Eye (tissue), 1 donor: ENCODE data around the gene ERC2.

Source experiments
- DNase-seq: peaks from one replicate; pipeline ENCODE4 v3.0.0-alpha.2; 2015

ERC2 gene

DNA sequence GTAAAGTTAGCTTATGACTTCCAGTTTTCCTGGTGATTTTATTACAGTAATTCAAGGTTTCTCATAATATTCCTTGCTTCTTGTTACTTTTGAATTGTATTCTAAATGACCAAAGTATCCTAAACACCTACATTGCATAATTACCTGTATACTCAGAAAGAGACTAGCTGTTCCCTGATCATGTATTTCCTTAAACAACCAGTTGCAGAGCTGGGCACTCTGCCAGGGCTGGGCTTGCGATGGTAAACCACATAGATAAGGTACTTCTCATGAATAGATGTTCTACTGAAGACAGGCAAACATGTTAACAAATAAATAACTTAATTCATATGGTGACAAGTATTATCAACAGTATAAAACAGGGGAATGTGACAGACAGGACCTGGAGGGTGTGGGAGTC, 838.8 kb downstream of the ERC2 start:
- DNase-seq: no peak

DNA sequence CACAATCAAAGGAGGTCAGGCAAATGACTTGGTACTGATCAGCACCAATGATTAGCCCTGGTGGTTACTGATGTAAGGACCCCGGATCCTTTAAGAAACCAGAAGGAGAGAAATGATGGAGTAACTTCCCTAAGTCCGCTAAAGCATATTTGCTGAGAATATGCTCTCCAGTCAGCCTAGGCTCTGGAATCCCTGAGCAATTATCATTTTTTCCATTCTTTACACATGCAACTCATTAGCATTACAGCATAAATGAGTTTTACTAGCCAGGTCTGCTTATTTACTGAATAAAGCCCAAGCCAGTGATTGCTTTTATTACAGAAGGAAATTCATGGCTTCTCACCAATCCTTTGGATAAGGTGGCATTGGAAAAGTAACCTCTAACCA, 842.0 kb downstream of the ERC2 start:
- DNase-seq: no peak

DNA sequence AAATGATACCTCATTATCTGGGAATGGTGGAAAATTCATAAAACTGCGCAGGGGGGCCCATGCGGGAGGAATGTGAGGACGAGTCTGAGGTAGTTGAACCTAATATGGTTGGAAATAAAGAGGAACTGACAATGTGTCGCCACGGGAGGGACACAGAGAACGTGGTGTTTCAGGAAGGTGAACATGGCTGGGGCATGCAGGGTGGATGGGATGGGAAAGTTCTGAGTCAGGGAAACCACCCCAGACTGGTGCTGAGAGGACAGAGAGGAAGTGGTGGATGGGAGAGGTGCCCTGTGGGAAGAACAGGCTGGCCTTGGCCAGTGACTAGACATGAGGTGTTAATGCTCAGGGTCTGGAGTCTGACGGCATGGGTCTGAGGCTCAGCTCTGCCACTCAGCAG, 844.0 kb downstream of the ERC2 start:
- DNase-seq: no peak

DNA sequence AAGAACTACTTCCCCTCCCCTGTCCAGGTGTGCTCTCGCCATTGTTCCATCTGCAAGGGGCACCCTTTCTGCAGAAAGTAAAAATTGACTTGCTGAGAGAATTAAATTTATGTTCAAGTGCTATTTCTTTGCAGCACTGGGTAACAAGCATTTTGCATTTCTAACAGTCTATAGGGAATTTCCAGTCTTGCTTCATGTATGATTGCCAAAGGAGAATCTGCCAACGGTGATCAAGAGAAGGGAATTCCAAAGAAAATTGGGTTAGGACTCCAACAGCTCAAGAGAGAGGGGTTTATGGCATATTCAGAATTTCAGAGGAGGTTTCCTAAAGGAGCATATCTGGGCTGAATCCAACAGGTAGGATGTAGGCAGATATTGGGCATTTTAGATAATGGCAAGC, 844.5 kb downstream of the ERC2 start:
- DNase-seq: no peak

DNA sequence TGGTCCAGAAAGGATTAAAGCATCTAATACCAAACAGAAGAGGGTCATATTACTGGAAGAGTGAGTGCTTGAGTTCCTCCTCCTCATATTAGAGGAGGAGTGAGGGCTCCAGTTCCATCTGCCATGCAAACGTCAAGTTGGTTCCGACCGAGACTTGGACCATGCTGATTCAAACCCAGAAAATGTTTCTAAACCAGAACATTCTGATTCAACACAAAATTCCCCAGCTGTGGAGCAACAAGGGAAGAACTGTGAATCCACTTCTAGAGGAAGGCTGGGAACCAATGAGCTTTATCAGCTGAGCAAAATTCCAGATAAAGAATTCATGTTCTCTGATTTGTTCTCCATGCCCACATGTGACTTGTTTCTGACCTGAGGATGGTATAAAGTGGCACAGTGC, 845.5 kb downstream of the ERC2 start:
- no peak for DNase-seq

DNA sequence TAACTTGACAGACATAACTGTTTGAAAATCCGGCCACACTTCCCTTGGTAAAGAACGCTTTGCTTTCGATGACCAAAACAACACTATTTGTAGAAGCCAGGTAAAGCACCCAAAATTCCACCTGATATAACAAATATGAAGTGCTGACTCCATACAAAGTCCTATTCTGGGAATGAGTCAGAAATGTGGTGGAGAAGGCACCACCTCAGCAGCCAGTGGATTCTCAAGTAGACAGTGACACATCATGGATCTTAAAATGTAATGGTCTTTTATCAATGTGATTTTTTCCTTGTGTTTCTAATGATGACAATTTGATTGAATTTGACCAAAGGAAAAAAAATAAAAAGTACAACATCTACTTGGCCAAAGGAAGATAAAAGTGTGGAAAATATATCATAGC, 846.2 kb downstream of the ERC2 start:
- DNase-seq: no peak

DNA sequence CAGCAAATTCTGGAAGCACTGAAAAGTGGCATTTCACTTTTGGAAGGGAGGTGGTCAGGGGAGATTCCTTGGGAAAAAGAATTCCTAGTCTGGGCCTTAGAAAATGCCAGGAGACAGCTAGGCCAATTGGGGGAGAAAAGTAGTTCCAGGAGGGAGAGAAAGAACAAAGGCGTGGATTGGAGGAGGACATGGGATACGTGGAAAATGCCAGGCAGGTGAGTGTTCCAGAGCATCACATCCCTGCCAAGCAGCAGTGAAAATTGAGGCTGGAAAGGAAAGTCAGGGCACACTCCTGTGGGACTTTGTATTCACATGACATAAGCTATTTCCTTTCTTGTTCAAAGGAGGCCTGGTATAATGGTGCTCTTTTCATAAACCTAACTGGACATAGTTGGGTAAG, 846.6 kb downstream of the ERC2 start:
- no peak for DNase-seq

DNA sequence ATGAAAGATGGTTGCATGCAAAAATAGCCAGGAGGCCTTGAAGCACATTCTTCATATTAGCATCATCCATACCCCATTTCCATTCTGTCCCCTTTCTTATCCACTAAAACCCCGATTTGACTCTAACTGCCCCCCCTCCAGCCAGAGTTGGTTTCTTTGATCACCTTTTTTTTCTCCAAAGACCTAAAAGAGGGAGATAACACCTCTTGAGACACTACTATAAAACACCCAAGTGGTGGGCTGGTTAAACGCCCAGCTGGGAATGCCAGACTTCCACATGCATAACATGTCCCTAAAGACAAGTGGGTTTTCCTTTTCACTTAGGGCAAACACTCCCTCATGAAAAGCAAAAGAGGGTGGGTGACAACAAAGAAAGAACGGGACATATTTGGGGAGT, 847.2 kb downstream of the ERC2 start:
- DNase-seq: no peak

DNA sequence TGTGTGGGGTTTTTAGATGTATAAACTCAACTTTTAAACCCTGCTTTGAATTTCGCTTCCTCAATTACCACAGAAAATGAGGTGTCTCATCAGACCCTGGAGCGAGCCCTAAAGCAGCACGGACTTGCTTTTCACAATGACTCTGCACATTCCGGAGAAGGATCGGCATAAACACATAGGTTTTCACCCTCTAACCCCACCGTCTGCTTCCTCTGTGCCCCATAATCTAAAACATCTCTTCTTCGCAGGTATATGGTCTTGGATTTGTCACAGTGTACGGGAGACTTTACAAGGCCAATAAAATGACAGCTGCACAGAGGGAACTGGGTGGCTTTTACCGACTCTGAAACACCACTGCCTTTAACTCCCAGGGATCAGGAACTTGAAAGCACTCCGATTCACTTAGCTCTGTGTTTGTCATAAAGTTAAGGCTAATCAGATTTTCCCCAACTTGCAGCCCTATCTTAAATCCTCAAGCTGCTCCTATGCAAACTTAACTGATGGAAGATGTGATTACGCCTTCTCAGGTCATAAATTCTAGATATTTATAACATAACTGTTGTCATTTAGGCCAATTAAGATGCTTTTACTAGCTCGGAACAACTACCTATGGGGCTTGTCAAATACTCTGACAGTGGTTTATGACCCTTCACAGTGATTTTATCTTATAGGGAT, 847.8 kb downstream of the ERC2 start:
- DNase-seq: no peak

DNA sequence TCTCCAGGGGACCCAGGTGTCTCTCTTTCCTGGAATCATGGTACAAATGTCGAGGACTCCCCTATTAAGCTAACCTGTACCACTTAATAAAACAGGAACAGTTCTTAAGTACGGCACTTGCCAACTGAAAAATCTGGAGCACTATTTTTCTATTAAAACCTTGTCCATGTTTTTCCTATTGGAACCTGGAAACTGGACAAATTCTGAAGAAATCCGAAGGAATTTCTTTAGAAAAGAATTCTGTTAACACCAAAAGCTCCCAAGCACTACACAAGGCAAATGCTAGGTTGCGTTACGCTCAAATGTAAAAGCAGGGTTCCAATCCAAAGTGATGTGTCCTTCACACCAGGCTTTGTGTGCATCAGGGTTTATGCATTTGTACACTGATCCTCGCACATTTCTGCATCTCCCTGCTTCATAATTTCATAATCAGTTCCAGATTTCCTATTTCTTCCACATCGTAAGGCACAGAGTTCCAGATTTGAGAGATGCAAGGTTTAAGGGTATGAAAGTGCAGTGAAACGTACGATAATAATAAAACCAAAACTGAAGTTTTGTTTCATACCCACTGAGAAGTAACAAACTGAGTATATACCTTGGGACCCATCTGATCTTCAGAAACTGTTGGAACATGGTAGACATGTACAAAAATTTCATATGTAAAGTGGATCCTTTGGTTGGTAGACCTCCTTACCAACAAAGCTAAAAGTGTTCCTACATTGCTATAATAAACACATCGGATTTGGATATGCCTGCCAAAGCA, 849.0 kb downstream of the ERC2 start:
- no peak for DNase-seq

DNA sequence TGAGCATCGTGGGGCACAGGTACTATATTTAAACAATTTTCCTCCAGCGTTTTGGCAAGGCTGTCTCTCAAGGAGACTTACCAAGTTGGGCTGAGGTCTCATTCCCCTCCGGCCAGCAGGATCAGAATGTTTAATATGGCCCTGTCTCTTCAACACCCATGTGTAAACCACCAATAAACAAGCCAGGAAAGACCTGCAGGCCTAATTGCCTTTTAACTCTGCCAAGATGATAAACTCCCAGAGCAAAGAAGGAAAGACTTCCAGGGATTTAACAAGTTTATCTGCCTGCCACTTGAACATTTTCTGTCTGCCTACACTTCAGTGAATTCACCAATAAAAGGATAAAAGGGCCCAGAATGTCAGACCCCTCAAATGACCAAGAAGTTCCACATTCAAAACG, 850.9 kb downstream of the ERC2 start:
- DNase-seq: no peak

DNA sequence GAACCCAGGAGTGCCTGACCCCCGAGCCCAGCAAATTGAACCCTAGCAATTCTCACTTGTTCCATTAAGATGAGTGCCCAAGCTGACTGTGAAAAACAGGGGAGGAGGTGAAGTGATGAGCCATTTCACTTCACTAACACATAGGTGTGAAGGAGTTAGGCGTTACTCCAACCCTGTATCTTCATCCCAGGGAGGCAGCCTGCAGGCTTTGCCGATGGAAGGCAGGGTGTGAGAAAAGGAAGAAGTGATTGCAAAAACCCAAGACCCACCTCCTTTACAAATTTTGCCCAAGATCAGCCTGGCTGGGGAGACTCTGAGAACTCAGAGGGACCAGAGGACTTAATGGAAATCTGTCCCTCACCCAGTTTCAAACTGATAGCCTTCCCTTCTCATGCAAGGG, 851.5 kb downstream of the ERC2 start:
- DNase-seq: no peak

DNA sequence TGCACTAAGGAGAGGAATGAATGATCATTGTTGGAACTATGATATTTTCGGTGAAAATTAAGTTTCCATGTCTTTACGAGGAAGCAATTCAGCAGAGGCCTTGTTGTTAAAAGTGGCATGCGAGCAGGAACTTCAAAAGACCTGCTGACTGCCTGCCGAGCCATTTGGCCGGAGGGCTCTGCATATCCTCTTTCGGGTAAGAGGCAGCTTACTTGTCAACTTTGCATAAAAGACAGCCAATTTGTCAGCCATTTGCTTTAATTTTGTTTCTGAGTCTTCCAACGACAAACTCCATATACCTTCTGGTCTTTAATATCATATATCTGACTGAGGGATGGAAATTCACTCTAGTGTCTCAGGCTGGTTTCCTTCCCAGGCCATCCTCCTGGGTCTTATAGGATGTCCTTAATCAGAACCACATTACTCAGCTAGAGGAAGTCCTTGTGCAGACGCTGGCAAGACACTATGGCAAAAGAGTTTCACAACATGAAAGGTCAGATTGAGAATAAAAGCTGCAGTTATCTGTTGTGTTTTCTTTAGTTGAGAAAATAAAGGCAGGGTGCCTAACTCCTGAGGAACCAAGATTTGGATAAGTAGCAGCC, 852.5 kb downstream of the ERC2 start:
- no peak for DNase-seq

DNA sequence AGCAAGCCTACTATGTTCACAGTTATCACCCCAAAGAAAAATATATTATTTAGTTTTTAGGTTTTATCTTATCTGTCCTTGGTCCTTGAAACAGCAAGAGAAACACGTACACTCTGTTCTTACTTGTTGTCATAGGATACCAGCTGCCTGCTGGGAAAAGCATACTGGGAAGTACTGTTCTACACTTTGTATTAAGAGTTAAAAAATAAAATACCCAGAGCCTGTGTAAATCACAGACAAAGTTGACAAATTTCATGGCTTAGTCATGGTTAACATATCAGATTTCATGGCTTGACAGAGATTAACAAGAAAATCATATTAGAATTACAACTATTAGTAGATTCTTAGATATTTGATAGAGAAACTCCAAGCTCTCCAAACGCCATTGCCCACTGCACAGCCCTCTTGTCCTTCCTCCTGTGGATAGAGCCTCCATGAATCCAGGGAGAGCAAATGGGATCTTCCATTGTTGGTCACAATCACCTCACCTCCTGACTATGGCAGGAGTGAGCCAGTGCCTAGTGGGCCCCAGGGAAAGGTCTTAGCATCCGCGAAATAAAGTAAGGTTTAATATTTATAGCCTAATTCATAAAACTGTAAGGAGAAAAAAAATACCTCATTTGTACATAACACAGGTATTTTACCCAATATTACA, 853.1 kb downstream of the ERC2 start:
- DNase-seq: no peak

DNA sequence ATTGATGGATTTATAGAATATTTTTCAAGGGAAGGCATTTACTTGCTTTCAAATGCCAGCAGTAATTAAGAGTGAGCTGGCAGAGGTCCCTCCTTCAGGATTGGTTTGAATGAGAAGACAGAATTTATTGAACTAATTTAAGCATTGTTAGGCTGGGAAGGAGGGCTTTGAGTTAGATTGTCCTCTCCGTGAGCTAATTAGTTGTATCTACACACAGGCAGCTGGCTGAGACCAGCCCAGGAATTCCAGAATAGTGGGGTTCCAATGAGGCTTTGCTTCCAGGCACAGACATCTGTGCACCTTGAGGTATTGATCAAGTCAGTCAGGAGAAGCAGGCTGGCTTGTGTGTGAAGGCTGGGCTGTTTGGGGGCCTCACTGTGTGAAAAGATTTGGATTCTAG, 857.1 kb downstream of the ERC2 start:
- DNase-seq: peak; percentile 54

DNA sequence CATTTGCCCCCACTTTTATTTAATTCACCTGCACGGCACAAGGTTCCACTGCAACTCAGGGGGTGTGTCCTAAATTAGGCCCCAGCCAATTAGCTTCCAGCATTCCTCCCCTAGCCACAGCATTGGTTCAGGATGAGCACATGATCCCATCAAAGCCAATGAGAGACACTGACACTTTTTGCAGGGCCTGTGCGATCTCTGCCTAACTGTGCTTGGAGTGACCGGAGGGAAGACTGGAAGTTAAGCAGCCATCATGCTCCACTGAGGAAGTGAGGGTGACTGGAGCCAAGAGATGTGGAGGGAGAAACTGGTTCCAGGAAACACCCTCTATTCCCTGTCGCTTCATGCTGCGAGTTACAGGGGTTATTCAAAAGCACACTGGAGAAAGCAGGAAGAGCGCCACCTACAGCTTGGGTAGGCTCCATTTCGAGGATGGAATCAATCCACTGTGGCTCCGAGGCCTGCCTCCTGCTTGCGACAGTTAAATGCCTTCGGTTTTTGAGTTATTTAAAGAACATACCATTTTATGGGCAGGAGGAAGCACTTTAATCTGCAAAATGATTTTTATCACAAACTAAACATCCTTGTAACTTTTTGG, 858.9 kb downstream of the ERC2 start:
- no peak for DNase-seq

DNA sequence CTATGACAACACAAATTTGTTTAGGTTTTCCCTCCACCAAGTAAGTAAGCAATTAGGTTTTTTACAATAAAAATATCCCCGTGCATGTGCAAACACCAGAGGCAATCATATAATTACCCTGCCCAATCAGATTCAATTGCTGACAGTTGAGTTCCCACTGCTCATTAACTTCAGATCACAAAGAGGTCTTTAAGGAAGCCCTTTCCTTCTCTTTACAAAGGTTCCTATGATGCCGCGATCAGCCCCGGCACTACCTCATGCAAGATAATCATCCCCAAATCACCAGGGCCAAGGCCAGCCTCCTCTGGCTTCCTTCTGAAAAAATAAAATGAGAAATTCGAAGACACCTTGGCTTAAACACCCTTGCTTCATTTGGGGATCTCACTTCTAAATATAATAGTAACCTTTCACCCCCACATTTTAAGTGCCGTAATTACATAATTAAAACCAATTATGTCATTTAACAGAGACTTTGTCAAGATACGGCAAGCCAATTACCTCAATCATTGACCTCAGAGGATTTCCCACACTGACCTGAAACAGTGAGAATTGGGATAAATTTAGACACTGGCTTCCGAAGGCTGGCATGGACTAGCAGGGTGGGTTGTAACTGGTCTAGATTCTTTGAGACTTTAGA, 859.8 kb downstream of the ERC2 start:
- DNase-seq: peak; percentile 81

DNA sequence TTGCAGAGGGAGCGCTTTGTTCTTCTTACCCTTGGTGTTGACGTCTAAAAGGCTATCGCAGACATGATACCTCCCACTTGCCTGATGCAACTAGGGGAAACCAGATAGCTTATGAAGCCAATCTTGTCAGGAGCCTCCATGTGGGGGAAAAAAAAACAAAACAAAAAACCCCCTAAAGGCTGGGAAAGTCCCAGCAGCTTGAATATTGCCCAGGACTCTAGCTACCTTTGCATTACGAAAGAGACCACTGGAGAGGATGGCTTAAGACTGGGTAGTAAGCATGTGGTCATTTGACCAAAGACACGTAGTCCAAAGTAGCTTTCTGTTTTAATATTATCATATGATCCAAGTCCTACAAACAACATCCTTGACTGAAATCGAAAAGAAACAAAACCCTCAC, 860.4 kb downstream of the ERC2 start:
- DNase-seq: peak; percentile 24

DNA sequence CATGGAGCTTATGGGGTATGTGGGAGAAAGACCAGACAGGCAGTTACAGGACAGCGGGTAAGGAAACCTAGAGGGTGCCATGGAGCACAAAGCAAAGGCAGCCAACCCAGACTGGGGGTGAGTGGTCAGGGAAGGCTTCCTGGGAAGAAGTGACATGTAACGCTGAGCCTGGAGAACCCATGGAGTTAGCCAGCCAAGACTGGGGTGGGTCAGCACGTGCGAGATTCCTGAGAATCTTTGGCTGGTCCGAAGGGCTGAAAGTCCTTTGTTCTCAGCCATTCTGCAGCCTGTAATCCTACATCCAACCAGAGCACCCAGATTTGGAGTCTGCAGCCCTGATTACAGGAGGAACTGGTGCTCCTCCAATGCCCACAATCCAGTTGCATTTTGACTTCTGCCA, 861.1 kb downstream of the ERC2 start:
- no peak for DNase-seq

DNA sequence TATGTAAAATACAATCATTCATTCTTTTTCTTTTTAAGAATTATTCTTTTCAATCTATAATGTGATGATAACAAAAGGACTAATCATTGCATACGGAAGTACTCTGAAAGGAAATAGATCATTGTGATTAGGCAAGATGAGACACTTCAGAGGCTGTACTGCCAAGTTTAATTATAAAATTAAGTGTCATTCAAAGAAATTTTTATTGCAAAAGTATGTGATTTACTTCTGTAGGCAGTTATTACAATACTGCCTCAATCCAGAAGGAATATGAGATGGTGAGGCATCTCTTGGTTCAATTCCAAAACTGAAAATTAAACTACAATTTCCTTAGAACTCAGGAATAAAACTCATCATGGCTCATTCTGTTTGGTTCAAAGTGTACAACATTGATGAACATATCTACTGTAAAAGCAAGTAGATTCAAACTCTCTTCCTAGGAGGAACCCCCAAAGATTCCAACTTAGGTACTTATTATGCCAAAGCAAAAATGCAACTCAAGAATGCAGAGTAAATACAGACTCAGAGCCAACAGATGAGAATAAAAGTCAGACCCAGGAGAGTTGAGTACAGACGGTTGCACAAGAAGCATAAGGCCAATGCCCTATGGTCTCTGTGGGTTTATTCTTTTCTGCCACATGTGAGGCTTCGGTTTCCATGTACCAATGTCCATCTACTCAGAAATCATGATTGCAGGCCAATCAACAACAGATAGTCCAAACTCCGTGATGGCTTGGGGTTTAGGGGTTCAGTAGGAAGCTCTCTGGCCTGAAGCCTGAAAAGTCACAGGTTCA, 862.6 kb downstream of the ERC2 start:
- DNase-seq: no peak

DNA sequence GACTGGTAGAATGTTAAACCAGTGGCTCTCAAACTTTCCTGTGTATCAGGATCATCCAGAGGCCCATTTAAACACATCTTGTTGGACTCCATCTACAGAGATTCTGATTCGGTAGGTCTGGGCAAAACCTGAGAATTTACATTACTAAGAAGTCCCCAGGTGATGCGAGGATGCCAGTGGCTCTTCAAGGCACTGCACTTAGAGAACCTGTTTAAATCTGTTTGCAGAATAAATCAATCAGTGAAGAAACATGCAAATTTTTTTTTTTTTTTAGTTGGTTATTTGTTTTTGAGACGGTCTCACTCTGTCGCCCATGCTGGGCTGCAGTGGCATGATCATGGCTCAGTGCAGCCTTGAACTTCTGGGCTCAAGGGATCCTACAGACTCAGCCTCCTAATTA, 863.4 kb downstream of the ERC2 start:
- no peak for DNase-seq

DNA sequence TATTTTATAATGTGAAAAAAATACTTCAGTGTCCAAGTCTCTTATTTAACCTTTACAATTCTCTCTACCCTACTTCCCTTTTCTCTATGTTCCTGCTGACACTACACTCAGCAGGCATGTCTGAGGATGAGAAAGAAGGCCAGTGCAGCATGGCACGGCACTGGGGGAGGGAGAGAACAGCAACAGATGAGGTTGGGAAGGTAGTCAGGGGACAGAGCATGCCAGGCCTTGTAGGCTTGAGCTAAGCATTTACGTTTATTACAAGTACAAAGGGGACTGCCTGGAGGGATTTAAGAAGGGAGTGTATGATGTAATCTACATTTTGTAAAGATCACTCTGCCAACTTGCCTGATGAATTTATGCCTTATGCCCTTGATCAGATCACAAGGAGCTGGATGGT, 863.9 kb downstream of the ERC2 start:
- DNase-seq: no peak
